NCI-H1048 (cell line): ENCODE measurements around the gene CANT1.
A peak's percentile ranks its signal among the peaks of the same experiment; 100 is the strongest.

Experiments
- DNase-seq: peaks from one replicate; lab custom pipeline; 2025; lab: John Stamatoyannopoulos, UW

Gene CANT1

GRCh38 chr17:79009397-79010303, at the start of gene CANT1:
Gene CANT1, minus strand, starts transcription at chr17:79009764. Its CDS starts 12,142 bp downstream, at chr17:78997622.
- peak; percentile 57 for DNase-seq

GRCh38 chr17:79057737-79058385, 48.3 kb upstream of the CANT1 start:
- DNase-seq: no peak

GRCh38 chr17:79055197-79055596, 45.6 kb upstream of the CANT1 start:
- no peak for DNase-seq

- no peak for DNase-seq
These were observed 44.8 kb upstream of the CANT1 start for GRCh38 chr17:79054200-79054960.

- no peak for DNase-seq
These were observed 43.8 kb upstream of the CANT1 start for GRCh38 chr17:79053251-79053925.

- DNase-seq: no peak
These were observed 42.6 kb upstream of the CANT1 start for GRCh38 chr17:79052131-79052530.

GRCh38 chr17:79051306-79051705, 41.7 kb upstream of the CANT1 start:
- no peak for DNase-seq

- no peak for DNase-seq
These were observed 41.0 kb upstream of the CANT1 start for GRCh38 chr17:79050551-79050950.

- no peak for DNase-seq
These were observed 40.3 kb upstream of the CANT1 start for GRCh38 chr17:79049821-79050220.

GRCh38 chr17:79048826-79049755, 39.5 kb upstream of the CANT1 start:
- DNase-seq: no peak

- DNase-seq: no peak
These were observed 38.6 kb upstream of the CANT1 start for GRCh38 chr17:79047923-79048825.

- no peak for DNase-seq
These were observed 37.8 kb upstream of the CANT1 start for GRCh38 chr17:79047291-79047920.

- no peak for DNase-seq
These were observed 37.3 kb upstream of the CANT1 start for GRCh38 chr17:79046916-79047280.

GRCh38 chr17:79046197-79046915, 36.8 kb upstream of the CANT1 start:
- no peak for DNase-seq

GRCh38 chr17:79045842-79046196, 36.3 kb upstream of the CANT1 start:
- DNase-seq: peak; percentile 8

- DNase-seq: no peak
These were observed 35.6 kb upstream of the CANT1 start for GRCh38 chr17:79045001-79045729.

- DNase-seq: no peak
These were observed 34.9 kb upstream of the CANT1 start for GRCh38 chr17:79044462-79044861.

GRCh38 chr17:79043931-79044320, 34.4 kb upstream of the CANT1 start:
- DNase-seq: no peak
